HG03571 (cell line): ENCODE measurements around the gene SLC12A6.
"Not testable (repeated sequence)": the region's sequence is repeated elsewhere in the genome, so short reads cannot be mapped to it uniquely, and the experiment has no call there.

Source experiments
- ATAC-seq: cut with Tn5 transposase; IDR thresholded peaks from one replicate; pipeline ENCODE4 v1.9.1; 2021; ENCODE audit not compliant: unreplicated experiment

The SLC12A6 gene

GRCh38 chr15:34358367-34358766 is 20.8 kb upstream of the SLC12A6 start:
- no peak for ATAC-seq

- ATAC-seq: no peak
These were observed 20.1 kb upstream of the SLC12A6 start for GRCh38 chr15:34357653-34358052.

GRCh38 chr15:34355241-34355640 is 17.7 kb upstream of the SLC12A6 start:
- ATAC-seq: no peak

DNA sequence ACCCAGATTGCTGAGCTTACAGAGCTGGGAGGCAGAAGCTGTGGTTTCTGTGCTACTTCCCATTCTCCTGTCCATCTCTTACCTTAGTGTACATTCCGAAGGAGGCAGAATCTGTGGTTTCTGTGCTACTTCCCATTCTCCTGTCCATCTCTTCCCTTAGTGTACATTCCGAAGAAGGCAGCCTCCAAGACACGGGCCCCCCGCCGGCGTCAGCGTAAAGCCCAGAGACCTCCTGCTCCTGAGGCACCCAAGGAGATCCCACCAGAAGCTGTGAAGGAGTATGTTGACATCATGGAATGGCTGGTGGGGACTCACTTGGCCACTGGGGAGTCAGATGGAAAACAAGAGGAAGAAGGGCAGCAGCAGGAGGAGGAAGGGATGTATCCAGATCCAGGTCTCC is 16.7 kb upstream of the SLC12A6 start:
- ATAC-seq: no peak

- ATAC-seq: no peak
These were observed 16.0 kb upstream of the SLC12A6 start for GRCh38 chr15:34353627-34354026.

GRCh38 chr15:34352996-34353395 is 15.4 kb upstream of the SLC12A6 start:
- not testable (repeated sequence) for ATAC-seq

DNA sequence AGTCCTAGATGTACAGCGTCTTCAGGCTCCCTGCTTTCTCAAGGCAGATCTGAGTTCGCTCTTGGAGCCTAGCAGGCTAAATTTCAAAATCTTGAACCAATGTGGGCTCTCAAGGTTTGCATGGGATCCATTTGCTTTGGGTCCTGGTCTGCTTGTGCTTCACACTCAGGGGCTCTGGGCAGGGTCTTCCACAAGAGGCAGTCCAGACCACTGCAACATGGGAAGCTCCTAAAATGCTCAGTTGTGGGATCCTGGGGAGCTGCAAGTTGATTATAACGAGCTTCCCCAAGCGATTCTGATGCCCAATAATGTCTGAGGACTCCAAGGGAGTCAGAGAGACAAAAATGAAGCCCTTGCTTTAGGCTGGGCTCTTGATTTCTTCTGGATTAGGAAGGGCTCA is 12.2 kb upstream of the SLC12A6 start:
- no peak for ATAC-seq

GRCh38 chr15:34348735-34349300 is 11.2 kb upstream of the SLC12A6 start:
- no peak for ATAC-seq

DNA sequence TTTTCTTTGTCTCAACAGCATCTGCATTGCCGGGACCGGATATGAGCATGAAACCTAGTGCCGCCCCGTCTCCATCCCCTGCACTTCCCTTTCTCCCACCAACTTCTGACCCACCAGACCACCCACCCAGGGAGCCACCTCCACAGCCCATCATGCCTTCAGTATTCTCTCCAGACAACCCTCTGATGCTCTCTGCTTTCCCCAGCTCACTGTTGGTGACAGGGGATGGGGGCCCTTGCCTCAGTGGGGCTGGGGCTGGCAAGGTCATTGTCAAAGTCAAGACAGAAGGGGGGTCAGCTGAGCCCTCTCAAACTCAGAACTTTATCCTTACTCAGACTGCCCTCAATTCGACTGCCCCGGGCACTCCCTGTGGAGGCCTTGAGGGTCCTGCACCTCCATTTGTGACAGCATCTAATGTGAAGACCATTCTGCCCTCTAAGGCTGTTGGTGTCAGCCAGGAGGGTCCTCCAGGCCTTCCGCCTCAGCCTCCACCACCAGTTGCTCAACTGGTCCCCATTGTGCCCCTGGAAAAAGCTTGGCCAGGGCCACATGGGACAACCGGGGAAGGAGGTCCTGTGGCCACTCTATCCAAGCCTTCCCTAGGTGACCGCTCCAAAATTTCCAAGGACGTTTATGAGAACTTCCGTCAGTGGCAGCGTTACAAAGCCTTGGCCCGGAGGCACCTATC is 10.5 kb upstream of the SLC12A6 start:
- no peak for ATAC-seq

GRCh38 chr15:34342737-34343575 is 5.4 kb upstream of the SLC12A6 start, which contains the start of the genes NOP10 and NUTM1:
NOP10 (minus strand) TSS chr15:34343136; CDS start chr15:34343073, 63 bp downstream.
NUTM1 (plus strand) TSS chr15:34343315; CDS start chr15:34343697, 382 bp downstream.
- peak; percentile 83 for ATAC-seq

DNA sequence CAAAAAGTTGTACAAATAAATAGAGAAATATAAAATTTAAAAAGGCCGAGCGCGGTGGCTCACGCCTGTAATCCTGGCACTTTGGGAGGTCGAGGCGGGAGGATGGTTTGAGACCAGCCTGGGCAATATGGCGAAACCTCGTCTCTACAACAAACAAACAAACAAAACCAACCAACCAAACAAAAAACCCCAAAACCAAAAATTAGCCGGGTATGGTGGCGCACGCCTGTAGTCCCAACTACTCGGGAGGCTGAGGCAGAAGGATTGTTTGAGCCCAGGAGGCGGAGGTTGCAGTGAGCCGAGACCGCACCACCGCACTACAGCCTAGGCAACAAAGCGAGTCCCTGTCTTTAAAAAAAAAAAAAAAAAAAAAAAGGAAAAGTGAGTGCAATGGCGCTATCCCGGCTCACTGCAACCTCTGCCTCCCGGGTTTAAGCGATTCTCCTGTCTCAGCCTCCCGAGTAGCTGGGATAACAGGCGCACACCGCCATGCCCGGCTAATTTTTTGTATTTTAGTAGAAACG is 4.7 kb upstream of the SLC12A6 start:
- ATAC-seq: not testable (repeated sequence)

DNA sequence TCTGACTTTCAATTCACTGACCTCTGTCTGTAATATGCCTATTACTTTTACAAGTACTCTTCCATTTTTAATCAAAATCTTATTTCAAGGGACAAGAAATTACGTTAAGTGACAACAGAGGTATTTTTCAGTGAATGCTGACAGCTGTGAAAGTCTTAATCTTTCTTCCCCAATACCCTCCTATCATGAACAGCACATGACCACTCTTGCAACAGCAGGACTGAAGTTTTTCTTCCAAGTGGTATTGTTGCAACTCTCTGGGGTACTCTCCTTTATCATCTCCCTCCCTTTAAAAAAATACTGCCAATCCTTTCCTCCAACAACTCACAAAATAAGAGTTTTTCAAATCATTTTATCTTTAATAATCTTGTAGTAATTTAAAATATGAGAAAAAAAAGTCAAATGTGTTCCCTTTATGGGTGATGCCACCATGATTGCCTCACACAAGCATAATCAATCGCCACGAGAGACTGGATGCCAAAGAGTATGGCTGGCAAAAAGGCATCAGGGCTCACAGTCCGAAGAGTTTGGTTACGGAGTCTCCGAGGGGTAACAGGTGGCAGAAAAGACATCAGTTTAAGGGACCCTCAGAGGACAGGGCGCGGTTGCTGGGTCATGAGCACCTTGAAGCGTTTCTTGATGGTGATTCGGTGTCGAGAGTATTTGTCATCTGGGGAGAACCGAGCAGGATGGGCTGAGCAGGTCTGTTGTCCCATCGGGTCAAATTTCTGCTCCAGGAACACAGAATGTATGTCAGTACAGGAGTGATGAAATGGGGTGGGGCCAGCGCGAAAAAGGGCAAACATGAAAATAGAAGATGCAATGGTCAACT is 4.0 kb upstream of the SLC12A6 start:
- ATAC-seq: no peak

- ATAC-seq: no peak
These were observed 2.4 kb upstream of the SLC12A6 start for GRCh38 chr15:34339946-34340345.

- ATAC-seq: no peak
These were observed 766 bp upstream of the SLC12A6 start for GRCh38 chr15:34338347-34338746.

- peak; percentile 8 for ATAC-seq
These were observed 507 bp downstream of the SLC12A6 start for GRCh38 chr15:34336991-34337556.

DNA sequence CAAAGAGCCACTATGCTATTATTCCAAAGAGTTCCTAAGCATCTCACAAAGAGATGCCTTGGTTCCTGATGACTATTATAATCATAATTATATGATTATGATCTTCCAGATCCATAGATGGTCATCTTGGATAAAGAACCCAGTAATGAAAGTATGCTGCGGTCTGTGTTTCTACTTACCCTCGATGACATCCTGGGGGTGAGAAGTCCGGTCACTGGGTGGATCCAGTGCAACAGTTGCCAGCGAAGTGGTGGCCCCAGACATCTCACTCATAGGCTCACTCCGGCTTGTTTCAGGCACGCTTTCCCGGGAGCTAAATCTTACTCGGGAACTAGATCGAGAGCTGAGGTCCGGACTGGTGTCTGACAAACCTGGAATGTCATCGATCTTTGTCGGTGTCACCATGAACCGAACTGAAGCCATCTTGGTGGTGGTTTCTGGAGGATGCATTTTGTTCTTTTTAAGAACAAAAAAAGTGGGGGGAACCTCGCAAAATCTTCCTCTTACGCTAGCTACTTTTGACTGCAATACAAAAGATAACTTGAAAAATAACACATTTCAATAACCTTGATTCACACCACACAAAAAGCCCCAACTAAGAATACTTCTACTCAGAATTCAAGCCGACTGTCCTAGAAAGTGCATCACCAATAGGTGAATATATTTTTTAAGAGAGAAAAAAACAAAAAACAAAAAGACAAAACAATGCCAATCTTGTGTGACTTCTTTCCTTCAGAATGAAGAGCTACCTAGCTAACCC is 1.2 kb downstream of the SLC12A6 start:
- no peak for ATAC-seq

DNA sequence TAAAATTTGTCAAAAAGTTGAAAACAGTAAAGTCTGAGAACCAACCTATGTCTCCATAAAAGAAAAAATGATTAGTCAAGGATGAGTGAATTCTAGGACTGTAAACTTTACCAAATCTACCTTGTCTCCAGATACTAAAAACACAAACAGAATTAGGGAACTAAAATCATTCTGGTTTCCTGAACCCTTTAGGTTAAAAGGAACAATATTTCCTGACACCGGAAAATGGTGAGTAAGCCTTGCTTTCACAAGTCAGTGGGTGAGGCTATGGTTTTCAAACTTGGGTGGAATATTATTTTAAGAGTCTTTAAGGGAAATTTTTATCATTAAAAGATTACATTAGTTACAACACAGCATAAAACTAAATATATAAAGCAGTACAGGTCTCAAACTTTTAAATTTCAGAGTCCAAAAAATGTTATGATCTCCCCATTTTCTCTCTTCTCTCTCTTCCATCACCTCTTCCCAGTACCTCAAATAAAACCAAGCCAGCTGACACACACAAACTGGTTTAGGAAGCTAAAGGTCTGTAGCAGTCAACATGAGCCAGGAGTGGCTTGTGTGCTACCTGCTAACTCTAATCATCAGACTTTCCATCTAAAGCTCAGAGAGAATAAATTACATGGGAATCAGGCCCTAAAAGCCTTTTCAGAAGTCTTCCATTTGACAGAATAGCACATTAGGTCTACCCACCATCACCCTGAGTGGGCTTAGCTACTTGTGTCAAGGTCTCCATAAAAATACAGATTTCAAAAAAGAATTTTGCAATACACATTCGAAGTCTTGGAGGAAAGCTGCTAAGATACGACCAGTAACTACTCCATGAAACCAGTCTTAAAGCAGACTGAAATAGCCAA is 2.2 kb downstream of the SLC12A6 start:
- ATAC-seq: no peak

DNA sequence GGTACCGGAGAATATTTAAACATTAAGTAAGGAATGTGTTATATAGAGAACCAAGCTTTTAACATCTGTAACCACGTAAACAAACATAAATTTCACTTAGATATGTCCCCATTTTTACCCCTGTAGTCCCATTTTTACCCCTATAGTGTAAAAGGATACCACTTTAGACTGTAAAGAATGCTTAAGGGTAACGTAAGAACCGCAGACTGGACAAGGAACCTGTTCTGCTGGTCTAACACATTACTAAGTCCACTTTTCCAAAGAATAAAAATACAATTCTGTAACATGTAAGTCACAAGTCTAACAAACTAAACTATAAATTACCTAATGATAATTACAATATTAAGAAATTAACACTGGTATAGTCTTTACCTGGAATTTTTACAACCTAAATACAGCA is 2.9 kb downstream of the SLC12A6 start:
- no peak for ATAC-seq
